HPDE6-E6E7 (cell line): ENCODE measurements around the gene ATOH1.

Experiments used
- DNase-seq: peaks from one replicate; pipeline ENCODE4 v3.0.0; 2011; ENCODE audit warnings: missing footprints; ENCODE audit errors: extremely low spot score

The ATOH1 gene

DNA sequence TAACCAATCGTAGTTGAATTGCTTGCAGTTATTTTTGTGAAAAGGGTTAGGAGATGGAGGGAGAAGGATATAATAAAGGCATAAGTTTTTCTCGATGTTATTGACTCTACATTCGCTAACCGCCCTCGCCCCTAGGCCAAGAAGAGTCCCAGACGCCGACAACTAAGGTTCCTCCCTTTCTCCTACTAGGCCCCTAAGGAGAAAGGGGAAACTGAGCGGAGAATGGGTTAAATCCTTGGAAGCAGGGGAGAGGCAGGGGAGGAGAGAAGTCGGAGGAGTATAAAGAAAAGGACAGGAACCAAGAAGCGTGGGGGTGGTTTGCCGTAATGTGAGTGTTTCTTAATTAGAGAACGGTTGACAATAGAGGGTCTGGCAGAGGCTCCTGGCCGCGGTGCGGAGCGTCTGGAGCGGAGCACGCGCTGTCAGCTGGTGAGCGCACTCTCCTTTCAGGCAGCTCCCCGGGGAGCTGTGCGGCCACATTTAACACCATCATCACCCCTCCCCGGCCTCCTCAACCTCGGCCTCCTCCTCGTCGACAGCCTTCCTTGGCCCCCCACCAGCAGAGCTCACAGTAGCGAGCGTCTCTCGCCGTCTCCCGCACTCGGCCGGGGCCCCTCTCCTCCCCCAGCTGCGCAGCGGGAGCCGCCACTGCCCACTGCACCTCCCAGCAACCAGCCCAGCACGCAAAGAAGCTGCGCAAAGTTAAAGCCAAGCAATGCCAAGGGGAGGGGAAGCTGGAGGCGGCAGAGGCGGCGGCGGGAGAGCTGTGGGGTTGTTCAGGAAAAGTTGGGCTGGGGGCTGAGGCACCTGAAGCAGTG lies 5.9 kb downstream of the ATOH1 start:
- DNase-seq, result no peak

DNA sequence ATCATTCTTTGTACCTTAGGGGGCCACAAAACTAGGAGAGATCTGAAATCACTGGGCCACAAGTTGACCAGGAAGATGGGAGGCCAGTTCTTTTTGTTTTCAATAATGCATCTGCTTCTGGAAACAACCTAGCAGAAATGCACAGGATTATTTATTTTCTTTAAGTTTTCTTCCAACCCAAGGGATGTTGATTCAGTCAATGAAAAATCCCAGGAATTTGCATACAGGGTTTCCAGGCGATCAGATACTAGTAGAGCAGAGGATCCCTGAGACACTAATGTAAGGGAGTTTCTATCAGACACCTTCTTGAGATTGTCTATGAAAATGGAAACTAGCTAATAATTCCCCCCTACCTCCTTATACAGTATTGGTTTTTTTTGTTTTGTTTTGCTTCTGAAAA lies 7.4 kb downstream of the ATOH1 start:
- no peak for DNase-seq

DNA sequence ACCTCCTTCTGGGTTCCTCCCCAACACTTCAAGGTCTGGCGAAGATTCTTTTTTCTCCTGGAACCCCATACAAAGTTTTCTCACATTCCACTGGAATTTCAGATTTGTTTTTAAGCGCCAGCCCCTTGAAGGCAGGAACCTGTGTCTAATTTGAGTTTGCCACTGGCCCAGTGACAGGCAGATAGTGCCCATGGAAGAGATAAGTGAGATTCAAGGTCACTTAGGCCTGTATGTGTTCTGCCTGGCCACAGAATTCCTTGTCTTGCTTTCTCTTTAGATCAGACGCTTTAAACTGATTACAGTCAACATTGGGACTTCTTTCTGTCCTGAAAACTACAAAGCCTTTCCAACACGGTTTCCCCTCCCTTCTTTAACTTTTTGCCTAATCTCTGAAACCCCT lies 11.2 kb downstream of the ATOH1 start:
- no peak for DNase-seq

DNA sequence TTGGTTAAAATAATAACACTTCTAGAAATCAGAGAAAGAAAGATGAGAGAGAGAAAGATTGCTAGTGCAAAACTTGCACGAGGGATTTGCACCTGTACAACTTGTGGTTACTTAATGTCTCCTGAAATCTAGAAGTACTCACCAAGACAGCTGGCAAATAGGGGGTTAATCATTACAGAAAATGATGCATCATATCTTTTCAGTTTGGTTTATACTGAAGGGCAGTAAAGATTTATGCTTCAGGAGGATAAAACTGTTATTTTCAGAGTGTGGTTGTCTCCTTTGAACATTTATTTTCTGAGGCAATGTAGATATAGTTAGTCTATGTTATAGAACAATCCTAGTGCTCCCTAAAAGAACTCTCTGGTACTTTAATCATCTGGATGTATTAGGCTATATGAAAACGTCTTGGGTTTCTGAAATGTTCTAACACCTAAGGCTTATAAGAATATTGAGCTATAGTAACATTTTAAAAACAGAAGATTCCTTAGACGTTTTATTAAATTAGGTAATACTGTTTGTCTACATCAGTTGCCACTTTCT lies 13.3 kb downstream of the ATOH1 start:
- no peak for DNase-seq

DNA sequence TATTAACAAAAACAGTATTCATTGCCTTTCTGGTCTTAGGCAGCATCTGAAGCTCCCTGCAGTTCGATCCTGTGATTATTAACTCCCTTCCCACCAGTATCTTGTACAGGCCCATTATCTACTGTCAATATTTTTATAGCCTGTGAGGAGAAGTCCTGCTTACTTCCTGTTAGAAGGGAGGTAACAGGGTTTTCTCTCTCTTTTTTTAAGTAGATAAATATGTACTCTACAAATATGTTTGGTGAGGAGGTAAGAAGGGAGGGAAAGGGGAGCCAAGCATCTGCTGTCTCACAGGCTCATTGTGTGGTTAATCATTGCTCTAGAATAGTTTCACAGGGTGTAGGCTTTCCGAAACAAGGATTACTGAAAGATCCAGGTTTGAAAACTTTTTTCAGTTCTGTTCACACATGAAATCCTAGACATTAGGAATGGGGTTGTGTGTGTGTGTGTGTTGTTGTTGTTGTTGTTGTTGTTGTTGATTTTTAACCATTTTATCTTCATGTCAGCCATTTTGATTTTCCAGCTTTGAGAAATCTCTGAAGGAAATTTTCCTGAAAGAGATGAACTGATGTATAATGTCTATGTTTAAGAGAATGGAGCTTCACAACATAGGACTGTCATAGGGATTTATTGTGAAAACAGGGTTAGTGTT lies 14.2 kb downstream of the ATOH1 start:
- no peak for DNase-seq

DNA sequence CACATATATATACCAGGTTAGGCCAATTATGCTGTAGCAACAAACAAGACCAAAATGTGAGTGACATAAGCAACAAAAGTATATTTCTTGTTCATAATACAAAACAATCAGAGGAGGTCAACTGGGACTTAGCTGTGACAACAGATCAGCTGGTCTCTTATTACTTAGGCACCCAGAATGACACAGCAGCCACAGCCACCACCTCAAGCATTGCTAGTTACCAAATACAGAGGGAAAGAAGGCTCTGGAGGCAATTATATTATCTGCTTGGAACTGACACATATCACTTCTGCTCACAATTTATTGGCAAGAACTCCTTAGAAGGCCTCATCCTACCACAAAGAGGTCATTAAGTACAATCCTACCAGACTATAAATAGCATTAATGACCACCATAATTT lies 15.2 kb downstream of the ATOH1 start:
- DNase-seq, result no peak

DNA sequence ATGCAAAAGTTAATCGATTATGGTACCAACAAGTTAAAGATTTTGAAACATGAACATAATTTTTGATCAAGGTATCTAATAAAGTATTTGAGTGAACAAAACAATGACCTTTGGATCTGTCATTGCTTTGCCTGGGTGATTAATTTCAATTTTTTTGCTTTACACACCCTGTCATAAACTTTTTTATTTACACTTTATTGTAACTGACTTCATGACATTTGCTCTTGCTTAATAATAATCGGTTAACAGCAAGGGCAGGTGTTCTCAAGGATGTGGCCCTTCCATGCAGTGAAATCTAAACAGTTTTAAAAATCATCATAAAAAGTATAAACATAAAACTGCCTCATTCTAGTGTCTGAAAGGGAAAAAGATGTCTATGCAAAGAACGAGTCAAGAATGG lies 24.1 kb downstream of the ATOH1 start:
- DNase-seq, result no peak

DNA sequence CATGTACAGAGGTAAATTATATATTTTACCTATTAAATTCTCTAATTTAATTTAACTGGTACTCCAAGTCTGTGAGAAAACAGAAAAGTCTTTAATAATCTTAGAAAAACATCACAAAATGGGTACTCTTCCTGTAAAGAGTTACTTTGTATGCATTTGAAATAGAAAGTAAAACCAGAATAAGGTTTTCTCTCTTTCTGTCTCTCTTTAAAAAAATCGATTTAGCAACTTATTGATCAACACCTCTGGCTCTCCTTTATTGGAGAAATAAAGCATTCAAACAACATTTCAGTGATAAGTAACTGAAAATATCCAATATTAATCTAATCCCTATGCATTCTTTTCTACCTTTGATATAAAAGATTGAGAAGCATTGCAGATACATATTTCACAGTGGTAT lies 27.4 kb downstream of the ATOH1 start:
- no peak for DNase-seq

DNA sequence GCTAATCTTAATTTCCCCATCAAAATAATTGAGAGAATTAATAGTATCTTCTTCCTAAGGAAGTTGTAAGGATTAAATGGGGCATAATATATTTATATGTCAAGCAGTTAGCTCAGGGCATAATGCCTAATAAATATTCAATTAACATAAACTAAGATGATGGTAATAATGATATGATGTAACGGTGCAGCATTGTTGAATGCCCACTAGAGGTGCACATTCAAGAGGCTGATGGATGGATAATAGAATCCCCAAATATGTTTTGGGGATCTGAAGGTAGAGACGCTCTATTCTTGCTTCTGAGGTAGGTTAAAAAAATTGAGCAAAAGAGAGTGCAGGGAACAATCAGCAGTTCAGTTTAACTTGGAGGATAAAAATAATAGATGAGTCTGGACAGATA lies 37.1 kb downstream of the ATOH1 start:
- no peak for DNase-seq

DNA sequence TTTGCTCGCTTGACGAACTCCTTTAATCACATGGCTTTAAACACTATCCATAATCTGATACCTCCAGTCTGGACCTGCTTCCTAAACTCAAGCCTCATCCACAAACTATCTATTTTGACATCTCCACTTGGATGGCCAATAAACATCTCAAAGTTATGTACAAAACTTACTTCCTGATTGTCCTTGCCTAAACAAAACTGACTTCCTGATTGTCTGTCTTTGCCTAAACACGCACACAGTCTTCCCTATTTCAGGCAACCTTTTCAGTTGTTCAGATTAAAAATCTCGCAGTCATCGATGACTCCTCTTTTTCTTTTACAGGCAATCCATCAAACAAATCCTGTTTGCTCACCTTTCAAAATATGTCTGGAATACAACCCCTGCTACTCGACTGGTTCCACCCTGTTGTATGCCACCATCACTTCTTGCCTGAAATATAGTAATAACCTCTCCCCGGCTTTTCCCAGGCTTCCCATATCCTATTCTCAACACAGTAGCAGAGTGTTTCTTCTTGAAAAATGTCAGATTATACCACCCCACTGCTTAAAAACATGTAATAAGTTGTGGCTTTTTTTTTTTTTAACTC lies 39.0 kb downstream of the ATOH1 start:
- DNase-seq, result no peak

DNA sequence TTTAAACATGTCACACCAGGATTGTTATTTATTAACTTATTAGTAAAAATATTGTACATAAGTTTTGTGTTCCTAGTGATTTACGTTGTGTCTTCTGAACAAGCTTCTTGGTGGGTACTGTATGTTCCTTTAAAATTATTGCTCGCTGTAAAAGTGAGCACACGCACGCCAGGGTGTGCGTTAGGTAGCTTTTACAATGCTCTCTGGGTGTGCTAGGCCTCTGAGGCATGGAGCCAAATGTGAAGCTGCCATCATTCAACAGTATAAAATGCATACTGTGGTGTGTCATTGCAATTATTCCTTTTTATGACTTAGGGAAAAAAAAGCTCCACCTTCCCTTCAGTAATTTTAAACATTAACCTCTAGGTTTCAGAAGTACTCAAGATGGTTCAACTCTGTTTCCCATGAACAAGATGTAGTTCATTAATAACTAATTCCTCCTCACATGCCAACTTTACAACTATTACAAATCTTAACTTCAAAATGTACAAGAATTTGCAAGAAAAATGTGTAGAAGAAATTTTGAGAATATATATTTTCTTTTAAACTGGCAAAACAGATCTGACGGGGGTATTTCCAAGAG lies 42.4 kb downstream of the ATOH1 start:
- DNase-seq, result no peak

DNA sequence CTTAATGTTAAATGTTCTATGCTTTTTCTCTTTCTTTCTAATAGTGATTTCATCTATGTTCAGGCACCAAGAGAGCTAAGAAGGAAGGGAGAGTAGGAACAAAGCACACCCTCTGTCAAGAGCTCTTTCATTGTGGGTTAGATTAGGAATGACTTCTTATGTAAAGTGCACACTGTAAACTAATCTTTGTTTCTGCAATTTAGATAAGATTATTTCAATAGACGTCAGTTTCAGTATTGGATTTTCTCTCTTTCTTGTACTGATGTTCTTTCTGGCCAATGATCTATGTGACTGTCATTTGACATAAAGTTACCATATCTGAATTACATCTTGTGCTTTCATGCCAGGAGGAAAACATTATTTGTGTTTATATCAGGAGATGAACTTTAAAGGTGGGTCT lies 48.2 kb downstream of the ATOH1 start:
- no peak for DNase-seq

DNA sequence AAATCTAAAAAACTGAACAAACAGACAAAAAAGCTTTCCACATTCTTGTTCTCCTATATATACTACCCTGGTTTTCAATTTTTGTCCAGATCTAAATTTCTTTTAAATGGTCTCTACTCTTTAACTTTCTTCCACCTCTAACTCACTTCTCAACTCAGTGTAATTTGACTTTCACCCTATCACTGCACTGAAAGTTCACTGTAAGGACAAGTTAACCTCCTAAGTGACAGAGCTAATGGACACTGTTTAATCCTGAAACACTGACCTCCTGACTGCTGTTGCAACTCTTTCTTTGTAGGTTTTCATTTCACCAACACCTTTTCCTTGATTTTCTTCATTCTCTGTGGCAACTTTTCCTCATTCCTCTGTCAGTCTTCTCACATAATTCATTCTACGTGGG lies 50.0 kb downstream of the ATOH1 start:
- DNase-seq, result no peak

DNA sequence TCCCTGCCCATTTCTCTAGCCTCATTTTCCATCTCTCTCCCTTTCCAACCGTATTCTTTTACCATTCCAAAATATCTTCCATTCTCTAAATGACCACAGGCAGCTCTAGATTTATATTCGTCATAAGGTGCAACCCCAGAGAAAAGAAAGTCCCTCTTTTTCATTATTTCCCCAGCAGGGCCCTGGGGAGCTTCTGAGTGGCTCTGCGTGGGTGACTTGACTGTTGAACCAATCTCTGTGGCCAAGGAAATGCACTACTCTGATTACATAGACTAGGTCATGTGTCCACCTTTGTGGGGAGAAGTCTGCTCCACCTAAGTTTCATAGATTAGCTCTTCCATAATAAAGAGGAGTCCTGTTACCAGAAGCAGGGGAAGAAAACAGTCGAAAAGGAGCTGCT lies 51.4 kb downstream of the ATOH1 start:
- DNase-seq, result no peak
